Testis (tissue), 3 donors: ENCODE data around the gene TRRAP. TPM values are rescaled to one million over a fixed set of nuclear protein-coding genes. Genes with fewer than 3 reads are reported as not detected.
"Not testable (repeated sequence)": the region's sequence is repeated elsewhere in the genome, so short reads cannot be mapped to it uniquely, and the experiment has no call there.

Experiments used
- DNase-seq: peaks from one replicate; pipeline ENCODE4 v3.0.0-alpha.2; 2019
- H3K27ac ChIP-seq, 2 donors: fragments of 200-600 bp; sonication (generic); one replicate each; pipeline ENCODE4 v1.5.1; 2019
- H3K27me3 ChIP-seq: fragments of 200-600 bp; sonication (generic); one replicate; pipeline ENCODE4 v1.5.1; 2019
- H3K36me3 ChIP-seq: fragments of 200-600 bp; sonication (generic); one replicate; pipeline ENCODE4 v1.5.1; 2017; ENCODE audit warnings: low read depth; ENCODE audit errors: missing control alignments
- H3K4me1 ChIP-seq: fragments of 200-600 bp; sonication (generic); one replicate; pipeline ENCODE4 v1.5.1; 2019
- H3K4me3 ChIP-seq, 2 donors: fragments of 200-600 bp; sonication (generic); one replicate each; pipeline ENCODE4 v1.5.1; 2017 to 2019
- H3K9me3 ChIP-seq: fragments of 200-600 bp; sonication (generic); one replicate; pipeline ENCODE4 v1.5.1; 2017
- POLR2A ChIP-seq: fragments of 450-650 bp; IDR thresholded peaks from one replicate; pipeline ENCODE4 v1.6.1; 2017; ENCODE audit warnings: antibody characterized with exemption, mild to moderate bottlenecking, moderate library complexity
- WGBS, 2 donors: methylation state at CpG; one replicate each; pipeline ENCODE4 v1.1.5; 2018; 5-methylcytosine and 5-hydroxymethylcytosine counted together
- intact Hi-C: fragments of 100-400 bp; cut with DNase I; formaldehyde crosslinking; loops from one replicate; pipeline ENCODE4 v1.15.1; 2023; ENCODE audit warnings: low total_unique reads
- polyA plus RNA-seq: library from polyadenylated mRNA; stranded (reverse); fragments of 350-450 nt; fragmentation: Illumina TruSeq; extraction: RNeasy Lipid Tissue Mini Kit (QIAGEN cat#74804); gene quantifications from one replicate; pipeline ENCODE4 v1.2.3, GENCODE V29; 2014; ENCODE audit warnings: low read depth, low replicate concordance; ENCODE audit not compliant: insufficient read depth
- total RNA-seq, 2 donors: library from RNA; depleted of rRNA; stranded (reverse); fragments of >200 nt; gene quantifications; one replicate each; pipeline ENCODE4 v1.2.3, GENCODE V29; 2016
- TF ChIP-seq, protein P1 (sequence below), 3 experiments: fragments of 450-650 bp in 2 of 3; fragments of 200-600 bp in 1 of 3; sonication (generic) in 1 of 3; IDR thresholded peaks; one replicate each; pipeline ENCODE4 v1.5.1; 2016 to 2019; ENCODE audit warnings: antibody characterized with exemption in 3 of 3, mild to moderate bottlenecking in 2 of 3, moderate library complexity in 1 of 3

Gene TRRAP
- total and polyA plus RNA-seq, 3 donors from 2014 or later: 45.6 to 120 (median 119) TPM

- peak; percentile 90 for DNase-seq
- intact Hi-C loops: loop anchor here (10.0 kb wide), 1 partner anchor 274 kb away; no protein-coding TSS in a partner anchor
- no peak overlapping the region for H3K4me3 ChIP-seq
Measured at GRCh38 chr7:99040104-99040958, 162.0 kb downstream of the TRRAP start.

GRCh38 chr7:99041526-99041925, 163.2 kb downstream of the TRRAP start:
- TF ChIP-seq, protein P1, sequence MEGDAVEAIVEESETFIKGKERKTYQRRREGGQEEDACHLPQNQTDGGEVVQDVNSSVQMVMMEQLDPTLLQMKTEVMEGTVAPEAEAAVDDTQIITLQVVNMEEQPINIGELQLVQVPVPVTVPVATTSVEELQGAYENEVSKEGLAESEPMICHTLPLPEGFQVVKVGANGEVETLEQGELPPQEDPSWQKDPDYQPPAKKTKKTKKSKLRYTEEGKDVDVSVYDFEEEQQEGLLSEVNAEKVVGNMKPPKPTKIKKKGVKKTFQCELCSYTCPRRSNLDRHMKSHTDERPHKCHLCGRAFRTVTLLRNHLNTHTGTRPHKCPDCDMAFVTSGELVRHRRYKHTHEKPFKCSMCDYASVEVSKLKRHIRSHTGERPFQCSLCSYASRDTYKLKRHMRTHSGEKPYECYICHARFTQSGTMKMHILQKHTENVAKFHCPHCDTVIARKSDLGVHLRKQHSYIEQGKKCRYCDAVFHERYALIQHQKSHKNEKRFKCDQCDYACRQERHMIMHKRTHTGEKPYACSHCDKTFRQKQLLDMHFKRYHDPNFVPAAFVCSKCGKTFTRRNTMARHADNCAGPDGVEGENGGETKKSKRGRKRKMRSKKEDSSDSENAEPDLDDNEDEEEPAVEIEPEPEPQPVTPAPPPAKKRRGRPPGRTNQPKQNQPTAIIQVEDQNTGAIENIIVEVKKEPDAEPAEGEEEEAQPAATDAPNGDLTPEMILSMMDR (IDR thresholded peaks at IDR 0.05): no peak
- no peak for TF ChIP-seq POLR2A
- peak overlapping the region; percentile 61 to 90 for H3K27ac ChIP-seq
- WGBS, 2 donors: 66 to 78% methylated on average over 11 of the region's 11 CpGs
- intact Hi-C loops: loop anchor here (10.0 kb wide), 1 partner anchor 273 kb away; no protein-coding TSS in a partner anchor
- H3K9me3 ChIP-seq: no peaks in the 10 kb centered on the region
- no peak overlapping the region for H3K4me3 ChIP-seq
- H3K36me3 ChIP-seq: no peaks in the 10 kb centered on the region
- peaks cover 23% of the 10 kb centered on the region for H3K4me1 ChIP-seq
- no peaks in the 10 kb centered on the region for H3K27me3 ChIP-seq
- DNase-seq: peak; percentile 18

More at GRCh38 chr7:99040104-99040958, 162.0 kb downstream of the TRRAP start:
- Histone ChIP-seq H3K27me3 (no peaks in the 10 kb centered on the region), H3K4me1 (peaks cover 31% of the 10 kb centered on the region), H3K27ac (peak overlapping the region; percentile 15 to 90), H3K9me3 (no peaks in the 10 kb centered on the region), H3K36me3 (no peaks in the 10 kb centered on the region)
- TF ChIP-seq POLR2A: no peak
- TF ChIP-seq, protein P1 (IDR thresholded peaks at IDR 0.05): peak; percentile 79 to 87 (median 83)
- 70 to 73% methylated on average over 29 to 31 of the region's 31 CpGs for WGBS, 2 donors

GRCh38 chr7:99042957-99043356, 164.6 kb downstream of the TRRAP start:
- no peak for TF ChIP-seq POLR2A
- TF ChIP-seq, protein P1 (IDR thresholded peaks at IDR 0.05): no peak
- peak; percentile 22 for DNase-seq
- Histone ChIP-seq H3K36me3 (no peaks in the 10 kb centered on the region), H3K4me1 (peaks cover 20% of the 10 kb centered on the region), H3K9me3 (no peaks in the 10 kb centered on the region), H3K27me3 (no peaks in the 10 kb centered on the region), H3K27ac (peak overlapping the region; percentile 61 to 90), H3K4me3 (no peak overlapping the region)
- intact Hi-C loops: loop anchor here (10.0 kb wide), 1 partner anchor 272 kb away; no protein-coding TSS in a partner anchor
- 29 to 31% methylated on average over 5 of the region's 5 CpGs for WGBS, 2 donors

- intact Hi-C loops: loop anchor here (10.0 kb wide), 1 partner anchor 270 kb away; no protein-coding TSS in a partner anchor
- not testable (repeated sequence) for H3K27me3 ChIP-seq, H3K9me3 ChIP-seq, H3K36me3 ChIP-seq, H3K4me3 ChIP-seq, DNase-seq
- 94 to 99% methylated on average over 3 of the region's 3 CpGs for WGBS, 2 donors
- Histone ChIP-seq H3K27ac (peak overlapping the region in 1 of 2 donors; percentile 90), H3K4me1 (peaks cover 20% of the 10 kb centered on the region)
Measured at GRCh38 chr7:99044858-99045257, 166.5 kb downstream of the TRRAP start.

GRCh38 chr7:99046262-99046661, 167.9 kb downstream of the TRRAP start:
- H3K4me3 ChIP-seq, H3K27me3 ChIP-seq, H3K36me3 ChIP-seq, H3K9me3 ChIP-seq: not testable (repeated sequence)
- H3K4me1 ChIP-seq: peaks cover 16% of the 10 kb centered on the region
- DNase-seq: peak; percentile 6
- intact Hi-C loops: loop anchor here (10.0 kb wide), 1 partner anchor 269 kb away; no protein-coding TSS in a partner anchor
- peak overlapping the region in 1 of 2 donors; percentile 50 for H3K27ac ChIP-seq
- 90 to 91% methylated on average over 14 of the region's 14 CpGs for WGBS, 2 donors
